Stimulated activated CD8-positive, alpha-beta memory T cell treated with anti-CD3 and anti-CD28 coated beads, Interleukin-7, amount 100 ng/mL, for 1 hour (primary cell): ENCODE measurements around the gene ZNF516.

Experiments used
- DNase-seq, 2 donors: peaks; one replicate each; pipeline ENCODE4 v3.0.0-alpha.2; 2020; ENCODE audit warnings: low read depth in 2 of 2

The ZNF516 gene

DNA sequence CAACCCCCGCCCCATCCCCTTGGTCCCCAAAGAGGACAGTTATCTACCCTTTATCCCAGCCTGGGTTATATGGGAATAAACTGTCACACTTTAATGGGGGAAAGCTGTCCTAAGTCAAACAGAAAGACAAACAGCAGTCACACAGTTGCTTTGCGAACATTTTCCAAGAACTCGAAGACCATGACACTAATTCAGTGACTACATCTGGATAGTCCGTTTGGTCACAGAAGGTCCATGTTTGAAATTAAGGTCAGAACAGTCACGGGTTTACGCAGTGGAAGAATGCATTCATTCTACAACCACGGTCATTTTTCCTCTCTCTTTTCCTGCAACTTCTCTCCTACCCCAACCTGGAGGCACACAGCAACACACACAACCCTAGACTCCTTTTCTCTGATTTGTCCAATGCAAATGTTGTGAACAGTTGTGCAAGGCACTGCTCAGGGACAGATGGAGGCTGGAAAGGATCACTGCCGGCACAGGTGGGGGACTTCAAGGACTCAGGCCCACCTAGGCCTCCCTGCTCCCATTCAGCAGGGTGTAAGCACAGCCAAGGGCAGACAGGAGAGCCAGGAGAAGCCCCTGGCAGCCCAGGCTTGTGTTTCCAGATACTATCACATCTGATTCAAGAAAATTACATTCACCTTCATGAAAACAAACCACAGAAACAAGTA, 39.9 kb downstream of the ZNF516 start:
- DNase-seq, result no peak

DNA sequence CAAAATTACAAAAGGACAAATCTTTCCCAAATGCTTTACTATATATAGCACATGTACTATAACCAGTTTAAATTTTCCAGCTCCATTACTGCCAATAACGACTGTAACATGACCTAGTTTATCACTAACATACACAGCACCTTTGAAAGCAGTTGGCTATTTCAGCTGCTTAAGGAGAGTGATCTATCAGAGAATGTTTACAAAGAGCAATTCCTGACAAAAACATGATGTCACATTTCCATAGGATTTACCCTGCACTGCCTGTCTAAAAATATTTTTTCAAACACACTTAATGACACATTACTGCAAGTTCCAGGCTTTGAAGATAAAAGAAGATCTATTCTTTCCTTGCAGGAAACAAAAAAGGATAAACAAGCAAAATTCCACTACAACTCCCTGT, 40.6 kb downstream of the ZNF516 start:
- DNase-seq, result no peak

DNA sequence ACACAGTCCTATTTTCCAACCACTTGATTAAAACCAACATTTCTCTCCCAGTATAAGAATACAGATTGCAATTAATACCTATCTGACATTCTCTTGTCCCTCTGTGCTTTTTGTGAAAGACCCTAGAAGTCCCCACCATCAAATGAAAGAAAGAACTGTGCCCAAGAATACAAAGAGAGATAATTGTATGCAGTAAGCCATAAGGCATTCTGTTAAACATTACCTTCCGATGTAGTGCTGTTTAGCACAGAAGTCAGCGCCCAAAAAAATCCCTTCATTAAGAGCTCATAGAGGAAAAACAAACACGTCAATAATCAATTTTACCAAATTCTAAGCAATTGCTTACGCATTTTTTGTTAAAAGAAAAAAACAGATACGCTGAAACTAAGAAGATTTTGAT, 41.1 kb downstream of the ZNF516 start:
- DNase-seq, result no peak

DNA sequence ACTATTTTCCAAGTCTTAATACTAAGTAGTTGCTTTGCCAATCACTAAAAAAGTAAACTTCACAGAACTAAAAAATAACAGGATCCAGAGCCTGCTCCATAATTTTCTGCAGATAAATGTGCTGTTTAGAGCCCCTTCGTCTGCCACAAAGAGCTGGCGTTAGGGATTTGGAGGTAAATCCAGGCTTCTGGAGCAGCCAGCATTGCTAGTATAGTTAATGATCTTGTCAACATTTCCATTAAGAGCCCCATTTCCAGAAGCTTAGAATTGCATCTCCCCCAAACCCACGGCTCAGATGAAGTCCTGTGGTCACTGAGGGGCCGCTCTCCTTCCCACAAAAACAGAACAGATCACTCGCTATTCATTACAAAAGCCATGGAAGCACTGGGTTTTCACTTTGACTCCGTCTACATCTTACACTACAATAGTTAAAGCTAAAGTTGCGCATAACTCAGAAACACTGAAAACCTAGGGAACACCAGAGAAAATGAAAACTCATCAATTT, 41.9 kb downstream of the ZNF516 start:
- no peak for DNase-seq

DNA sequence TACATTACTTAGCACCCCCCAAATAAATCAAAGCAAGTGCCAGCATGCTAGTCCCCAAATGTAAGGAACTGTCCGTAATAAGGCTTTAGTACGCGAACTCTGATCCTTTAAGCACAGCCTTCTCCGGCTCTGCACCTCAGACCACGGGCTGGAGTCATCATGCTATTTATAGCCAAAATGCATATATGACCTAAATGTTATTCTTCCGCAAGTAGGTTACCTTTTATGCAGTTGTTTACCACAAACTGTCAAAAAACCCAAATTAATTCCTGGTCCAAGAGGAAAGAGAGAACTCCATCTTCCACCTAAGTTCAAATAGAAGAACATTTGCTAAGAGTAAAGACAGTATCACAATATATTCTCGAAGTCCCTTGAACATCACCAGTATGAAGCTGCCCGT, 42.7 kb downstream of the ZNF516 start:
- no peak for DNase-seq

DNA sequence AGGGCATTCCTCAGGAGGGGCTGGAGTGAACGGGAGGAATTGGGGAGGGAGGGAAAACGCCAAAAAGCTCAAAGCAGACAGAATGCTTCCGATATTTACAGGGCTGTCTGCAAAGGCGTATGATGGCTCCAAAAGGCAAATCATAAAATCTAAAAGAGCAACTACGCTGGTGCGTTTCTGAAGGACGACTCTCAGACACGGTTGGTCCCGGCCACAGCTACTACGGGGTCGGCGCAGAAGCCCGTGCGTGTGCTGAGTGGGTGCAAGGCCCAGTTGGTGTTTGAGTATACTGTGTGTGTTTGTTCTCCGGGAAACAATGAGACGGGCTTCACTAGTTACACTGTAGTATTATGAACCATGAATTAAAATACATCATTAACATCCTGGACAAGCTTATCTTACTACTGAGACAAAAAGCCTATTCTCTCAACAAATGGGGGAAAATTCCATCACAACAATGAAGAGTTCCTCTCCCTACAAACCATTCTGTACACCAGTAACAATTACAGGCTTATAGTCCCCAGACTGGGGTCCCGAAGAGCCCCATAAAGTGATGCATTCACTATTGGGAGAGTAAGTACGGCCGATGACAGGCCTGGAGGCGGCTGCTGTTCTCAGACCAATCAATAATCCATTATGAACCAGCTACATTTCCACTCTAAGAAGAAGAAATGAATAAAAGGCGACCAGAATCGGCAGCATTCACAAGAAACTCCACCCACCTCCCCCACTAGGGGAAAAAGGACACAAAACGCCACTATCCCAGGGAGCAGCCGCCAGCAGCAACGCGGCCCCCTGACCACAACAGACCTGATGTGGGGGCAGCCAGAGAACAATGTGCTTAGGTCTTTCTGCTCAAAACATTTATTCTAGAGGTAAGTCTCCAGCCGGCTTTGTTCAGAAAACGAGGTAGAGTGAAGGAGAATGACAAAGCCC, 43.4 kb downstream of the ZNF516 start:
- no peak for DNase-seq

DNA sequence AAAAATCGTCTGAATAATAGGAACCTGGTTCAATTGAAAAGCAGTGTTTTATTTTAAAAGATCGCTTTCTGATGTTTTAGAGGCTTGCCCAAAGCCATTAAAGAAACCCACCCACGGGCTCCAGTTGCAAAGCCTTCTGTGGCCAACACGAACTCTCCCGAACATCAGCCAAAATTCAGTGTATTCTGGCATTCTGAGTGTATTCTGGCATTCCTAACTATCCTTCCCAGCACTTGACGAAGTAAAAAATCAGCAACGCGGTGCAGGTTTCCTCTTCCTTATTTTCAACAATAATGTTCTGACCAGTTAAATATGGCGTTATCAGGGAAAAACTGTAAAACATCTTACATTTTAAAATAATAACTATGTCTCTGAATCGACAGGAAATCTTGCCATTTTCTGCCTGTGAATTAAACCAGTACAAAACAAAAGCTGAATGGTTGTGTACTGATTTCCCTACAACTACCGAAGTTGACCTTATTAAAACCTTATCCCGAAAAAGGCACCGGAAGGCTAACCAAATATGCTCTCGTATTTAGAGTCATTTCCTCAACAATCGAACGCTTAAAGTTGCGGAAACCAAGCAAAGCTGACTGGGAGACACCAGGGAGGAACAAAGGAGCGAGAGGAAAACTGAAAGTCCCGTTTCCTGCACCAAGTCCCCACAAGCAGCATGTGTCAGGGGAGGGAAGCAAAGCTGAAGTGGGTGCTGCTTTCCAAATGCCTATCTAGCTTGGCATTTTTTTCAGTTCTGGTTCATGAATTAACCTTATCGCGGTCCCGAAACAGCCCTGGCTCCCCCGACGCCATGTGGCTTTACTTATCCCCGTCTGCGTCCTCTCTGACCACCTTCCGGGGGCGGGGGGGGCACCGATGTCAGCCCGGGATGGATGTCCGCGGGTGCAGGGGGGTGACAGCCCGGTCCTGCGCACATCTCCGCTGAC, 44.3 kb downstream of the ZNF516 start:
- DNase-seq, result no peak

DNA sequence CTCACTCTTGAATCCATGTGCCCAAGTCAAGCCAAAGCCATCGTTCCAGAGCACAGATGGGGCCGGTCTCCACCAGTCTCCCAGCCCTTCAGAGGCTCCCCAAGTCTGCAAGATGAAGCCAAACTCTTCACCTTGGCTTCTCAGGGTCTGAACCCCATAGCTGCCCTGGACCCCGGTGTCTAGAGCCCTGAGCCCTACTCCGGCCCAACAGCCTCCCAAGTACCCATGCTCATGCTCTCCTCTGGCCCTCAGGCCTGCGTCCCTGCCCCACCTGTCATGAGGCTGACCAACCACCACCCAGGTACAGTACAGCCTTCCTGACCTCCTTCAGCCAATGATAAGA, 46.0 kb downstream of the ZNF516 start:
- DNase-seq, result no peak

DNA sequence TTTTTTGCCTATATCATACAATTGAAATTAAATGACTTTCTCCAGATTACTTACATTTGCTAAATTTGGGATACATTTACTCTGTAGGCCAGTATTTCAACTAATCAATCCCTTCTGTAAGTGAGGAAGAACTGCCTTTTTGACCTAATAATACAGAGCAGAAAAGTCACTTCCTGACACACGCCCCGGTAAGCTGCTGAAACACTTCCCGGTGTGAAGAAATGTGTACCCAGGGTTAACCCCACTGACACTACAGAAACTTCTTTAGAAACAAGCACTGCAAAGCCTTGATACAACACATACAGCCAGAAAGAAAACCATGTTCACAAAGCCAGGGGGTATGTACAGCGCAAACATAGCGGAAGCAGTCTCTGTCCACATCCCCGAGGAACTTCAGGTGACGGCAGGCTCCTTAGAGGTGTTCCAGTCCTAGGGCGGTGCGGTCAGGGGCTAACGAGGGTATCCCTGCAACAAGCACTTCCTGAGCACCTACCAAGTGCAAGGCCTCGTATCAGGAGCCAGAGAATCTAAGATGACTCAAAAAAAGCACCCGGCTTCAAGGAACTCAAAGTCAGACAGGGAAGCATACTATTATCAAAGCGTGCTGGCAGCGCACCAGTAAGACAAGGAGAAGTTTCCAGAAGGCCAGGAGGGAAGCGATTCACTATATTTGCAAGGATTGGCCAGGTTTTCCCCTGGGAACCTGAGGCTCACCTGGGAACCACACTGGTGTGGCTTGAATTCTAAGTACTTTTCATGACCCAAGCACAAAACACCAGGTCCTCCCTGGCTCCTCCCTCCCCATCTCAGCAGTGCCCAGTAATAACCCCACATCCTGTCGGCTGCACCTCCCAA, 46.6 kb downstream of the ZNF516 start:
- DNase-seq, result no peak

DNA sequence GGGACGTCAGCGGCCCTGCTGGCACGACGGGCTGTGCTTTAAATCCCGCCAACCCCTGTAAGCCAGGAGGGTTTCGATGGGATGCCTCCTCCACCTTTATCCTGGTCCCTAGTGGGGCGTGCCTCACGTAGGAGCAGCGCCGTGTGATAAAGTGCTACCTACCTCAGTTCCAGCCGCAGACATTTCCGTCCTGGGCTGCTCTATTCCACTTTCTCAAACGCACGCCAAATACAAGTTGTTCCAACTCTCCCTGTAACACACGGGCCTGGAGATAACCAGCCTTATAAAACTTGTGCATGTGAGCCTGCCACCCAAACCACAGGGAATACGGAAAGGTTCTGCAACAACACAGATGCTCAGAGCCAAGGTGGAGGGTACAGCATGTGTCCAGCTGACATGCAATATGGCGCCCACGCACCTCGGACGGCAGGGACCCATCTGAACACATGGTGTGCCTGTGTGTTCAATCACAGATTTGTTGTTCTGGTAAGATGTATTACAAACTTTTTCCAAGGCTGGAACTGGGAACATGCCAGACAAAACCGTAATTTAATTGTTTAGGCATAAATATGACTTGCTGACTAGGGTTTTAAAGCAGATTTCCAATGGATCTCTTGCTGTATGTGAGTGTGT, 47.7 kb downstream of the ZNF516 start:
- no peak for DNase-seq

DNA sequence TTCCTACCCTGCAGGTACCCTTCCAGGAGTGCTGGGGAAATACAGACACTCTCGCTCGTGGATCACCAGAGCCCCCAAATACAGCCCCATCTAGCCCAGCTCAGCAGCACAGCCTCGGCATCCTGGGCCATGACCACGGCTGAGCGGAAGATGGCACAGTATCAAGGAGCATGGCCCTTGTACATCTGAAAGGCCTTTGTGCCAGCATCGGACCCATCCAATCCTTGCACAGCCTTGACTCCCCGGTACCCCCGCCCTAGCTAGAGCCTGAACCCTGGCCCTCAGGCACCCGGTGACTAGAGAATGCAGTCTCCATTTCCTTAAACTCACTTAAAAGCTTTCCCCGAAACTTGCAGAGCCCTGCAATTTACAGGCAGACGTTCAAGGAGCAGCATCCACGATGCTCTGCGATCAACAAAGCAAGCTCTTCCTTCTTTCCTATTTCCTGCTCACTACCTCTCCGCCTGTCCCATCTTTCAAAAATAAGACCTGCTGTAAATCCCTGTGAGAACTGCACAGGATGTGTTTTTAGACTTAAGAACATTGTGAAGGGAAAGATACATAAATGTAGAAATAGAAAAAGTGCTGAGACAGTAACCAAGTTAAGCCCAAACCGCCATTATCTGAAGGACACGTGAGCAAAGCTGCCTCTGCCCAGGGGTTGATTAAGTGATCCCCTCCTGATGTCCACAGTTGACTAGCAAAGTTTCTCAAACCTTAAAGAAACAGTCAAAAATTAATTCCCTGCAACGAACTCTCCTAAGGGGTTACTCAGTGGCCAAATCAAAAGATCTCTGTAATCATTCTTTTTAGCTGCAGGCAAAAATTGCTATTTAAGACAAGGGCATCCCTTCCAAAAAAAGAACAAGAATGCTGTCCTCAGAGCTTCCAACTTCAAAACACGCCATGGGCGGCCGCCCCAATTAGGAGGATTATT, 48.5 kb downstream of the ZNF516 start:
- DNase-seq, result no peak

DNA sequence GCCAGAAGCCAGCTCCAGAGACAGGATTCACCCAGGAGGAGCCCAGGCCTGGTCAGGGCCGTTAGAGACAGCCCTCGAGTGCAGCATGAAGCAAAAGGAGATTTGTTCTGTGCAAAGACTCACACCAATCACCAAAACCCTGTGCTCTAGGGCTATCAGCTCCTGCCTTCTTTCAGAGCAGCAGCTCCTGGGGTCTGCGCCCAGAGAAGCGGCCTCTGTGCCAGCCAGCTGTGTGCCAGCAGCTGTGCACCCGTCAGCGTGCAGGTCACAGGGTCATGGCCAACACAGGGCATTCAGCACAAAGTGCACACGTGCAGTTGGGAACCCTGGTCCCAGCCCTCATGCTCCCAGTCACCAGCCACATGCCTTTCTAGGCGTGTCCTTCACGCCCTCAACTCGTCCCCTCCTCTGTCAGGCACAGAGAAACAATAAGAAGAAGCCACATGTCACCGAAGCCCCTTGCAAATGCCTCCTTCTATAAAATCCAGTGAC, 49.3 kb downstream of the ZNF516 start:
- DNase-seq, result no peak

DNA sequence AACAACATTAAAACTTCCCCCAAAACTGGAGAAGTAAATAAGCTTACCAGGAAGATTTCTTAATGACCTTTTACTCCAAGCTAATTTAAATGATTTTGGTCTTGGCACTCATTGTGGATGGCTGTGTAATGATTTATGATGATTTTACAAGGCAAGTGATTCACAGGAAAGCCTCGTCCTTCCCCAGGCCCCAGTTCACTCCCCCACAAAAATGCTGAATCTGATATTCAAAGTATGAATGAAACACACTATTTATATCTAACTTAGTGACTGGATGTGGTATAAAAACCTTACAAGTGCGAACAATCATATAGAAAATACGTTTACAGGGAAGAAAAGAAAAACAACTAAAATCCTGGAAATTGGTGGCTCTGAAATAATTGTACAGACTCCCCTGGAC, 49.8 kb downstream of the ZNF516 start:
- DNase-seq, result no peak

DNA sequence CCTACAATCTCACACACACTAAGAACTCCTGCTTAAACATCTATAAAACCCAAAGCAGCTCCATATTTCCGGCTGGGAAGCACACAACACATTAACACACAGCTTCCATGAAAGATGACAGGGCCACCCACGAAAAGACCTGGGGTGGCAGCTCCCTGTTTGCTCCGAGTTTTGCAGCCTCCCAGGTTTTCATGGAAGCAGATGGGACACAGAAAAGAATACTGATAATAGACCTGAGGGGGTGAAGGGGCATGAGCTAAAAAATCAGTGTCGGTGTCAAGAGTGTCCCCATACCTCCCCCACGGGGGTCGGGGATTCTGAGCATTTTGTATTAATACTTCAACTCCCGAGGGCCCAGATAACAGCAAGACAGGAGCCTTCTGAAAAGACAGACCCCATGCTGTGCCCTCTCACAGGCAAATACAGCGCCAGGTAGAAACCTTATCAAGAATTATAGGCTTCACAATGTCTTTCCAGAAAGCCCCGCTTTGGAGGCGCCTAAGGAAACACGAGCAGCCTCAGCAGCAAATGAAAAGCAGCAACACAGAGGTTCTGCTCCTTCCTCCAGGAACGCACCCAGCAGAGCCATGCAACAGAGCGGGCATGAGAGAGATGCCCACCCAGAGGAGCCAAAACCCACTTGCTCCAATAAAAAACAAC, 50.5 kb downstream of the ZNF516 start:
- DNase-seq, result no peak

DNA sequence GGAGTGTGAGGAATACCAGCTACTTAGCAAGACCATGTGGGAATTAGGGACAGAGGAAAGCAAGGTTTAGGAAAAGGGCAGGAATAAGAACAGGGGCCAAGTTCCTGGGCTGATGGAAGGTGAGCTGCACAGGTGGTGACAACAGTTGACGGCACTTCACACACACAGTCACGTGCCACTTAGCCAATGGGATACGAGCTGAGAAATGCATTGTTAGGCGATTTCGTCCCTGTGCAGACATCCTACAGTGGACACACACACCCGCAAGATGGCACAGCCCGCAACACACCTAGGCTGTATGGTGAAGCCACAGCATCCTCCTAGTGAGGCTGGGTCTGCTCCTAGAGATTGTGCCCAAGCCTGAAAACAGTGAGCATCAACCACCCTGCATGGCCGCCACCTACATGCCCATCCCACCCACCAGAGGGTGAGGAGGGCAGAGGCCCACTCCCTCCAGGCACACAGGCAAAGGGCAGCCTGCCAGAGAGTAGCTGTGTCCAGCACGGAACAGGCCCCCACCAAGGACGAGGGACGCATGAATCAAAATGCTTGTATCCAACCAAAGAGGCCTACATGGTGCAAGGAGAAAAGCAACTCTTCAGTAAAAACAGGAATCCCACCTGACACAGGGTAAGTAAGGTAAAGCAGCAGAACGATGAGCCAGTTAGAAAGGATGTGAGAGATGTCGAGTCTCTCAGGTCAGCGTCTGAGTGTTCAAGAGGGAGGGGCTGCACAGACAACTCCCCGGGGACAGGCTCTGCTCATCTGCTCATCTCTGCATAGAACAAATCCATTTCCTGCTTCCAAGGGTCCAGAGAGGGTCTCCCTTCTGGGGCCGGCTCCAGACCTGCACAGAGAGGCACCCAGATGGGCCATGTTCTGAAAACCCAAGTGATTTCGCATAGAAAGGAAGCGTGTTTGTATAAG, 51.3 kb downstream of the ZNF516 start:
- no peak for DNase-seq

DNA sequence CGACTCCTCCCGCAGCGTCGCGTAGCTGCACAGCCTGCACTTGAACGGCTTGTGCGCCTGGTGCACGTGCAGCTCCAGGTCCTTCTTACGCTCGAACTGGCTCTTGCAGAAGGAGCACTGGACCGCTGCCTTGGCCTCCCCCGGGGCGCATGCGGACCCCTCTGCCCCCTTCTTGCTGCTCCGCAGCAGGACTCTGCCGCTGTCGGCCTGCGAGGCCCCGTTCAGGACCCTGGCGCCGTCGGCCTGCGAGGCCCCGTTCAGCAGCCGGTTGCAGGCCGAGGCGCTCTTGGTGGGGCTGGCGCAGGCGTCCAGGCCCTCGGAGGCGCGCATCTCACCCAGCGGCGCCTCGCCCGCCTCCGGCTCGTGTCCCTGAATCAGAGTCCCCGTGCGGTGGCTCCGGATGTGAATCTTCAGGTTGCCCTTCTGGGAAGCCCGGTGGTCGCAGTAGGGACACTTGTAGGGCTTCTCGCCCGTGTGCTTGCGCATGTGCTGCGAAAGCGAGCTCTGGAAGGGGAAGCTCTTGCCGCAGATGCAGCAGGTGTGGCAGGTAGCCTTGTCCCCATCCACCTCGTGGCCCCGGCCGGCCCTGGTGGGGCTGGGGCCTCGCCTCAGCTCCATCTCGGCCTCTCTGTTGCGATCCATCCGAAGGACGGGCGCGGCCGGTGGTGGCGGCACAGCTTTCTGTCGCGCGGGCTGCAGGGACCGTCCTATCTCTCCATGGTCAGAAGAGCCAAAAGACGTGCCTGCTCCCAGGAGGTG, 52.5 kb downstream of the ZNF516 start:
- DNase-seq, result no peak
